Measurements from ENCODE around the gene SMAD7.

DNA sequence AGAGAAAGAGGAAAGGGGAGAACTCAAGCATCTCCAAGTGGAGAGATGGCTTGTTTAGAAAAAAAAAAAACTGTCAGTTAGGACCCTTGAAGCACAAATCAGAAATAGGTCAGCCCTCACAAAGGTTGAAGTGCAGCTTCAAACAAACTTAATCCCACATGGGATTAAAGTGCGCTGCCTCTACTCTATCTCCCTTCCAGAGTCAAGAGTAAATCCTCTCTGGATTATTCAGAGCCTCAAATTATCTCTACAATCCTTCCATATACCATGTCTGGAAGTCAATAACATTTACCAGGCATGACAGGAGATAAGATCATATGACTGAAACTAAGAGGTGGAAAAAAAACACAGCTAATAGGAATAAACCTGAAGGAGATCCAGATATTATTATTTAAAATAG lies 69.8 kb downstream of the SMAD7 start:
- TF ChIP-seq ZFP30 (CRISPR knock-in tag; IDR thresholded peaks at IDR 0.05) (no peak), TOX (CRISPR knock-in tag; IDR thresholded peaks at IDR 0.05; ENCODE audit: borderline replicate concordance) (no peak), ESRRG (CRISPR knock-in tag; IDR thresholded peaks at IDR 0.05) (no peak), PATZ1 (CRISPR knock-in tag; IDR thresholded peaks at IDR 0.05; ENCODE audit: borderline replicate concordance) (no peak)
- TF ChIP-seq, protein P1, sequence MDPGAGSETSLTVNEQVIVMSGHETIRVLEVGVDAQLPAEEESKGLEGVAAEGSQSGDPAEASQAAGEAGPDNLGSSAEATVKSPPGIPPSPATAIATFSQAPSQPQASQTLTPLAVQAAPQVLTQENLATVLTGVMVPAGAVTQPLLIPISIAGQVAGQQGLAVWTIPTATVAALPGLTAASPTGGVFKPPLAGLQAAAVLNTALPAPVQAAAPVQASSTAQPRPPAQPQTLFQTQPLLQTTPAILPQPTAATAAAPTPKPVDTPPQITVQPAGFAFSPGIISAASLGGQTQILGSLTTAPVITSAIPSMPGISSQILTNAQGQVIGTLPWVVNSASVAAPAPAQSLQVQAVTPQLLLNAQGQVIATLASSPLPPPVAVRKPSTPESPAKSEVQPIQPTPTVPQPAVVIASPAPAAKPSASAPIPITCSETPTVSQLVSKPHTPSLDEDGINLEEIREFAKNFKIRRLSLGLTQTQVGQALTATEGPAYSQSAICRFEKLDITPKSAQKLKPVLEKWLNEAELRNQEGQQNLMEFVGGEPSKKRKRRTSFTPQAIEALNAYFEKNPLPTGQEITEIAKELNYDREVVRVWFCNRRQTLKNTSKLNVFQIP (CRISPR knock-in tag; IDR thresholded peaks at IDR 0.05; ENCODE audit: borderline replicate concordance, low read depth): no peak
